Stimulated activated CD8-positive, alpha-beta memory T cell treated with anti-CD3 and anti-CD28 coated beads, Interleukin-4, amount 100 ng/mL, for 24 hours (primary cell): ENCODE results near the gene C22orf23.
"Not testable (repeated sequence)": the region's sequence is repeated elsewhere in the genome, so short reads cannot be mapped to it uniquely, and the experiment has no call there.

Source experiments
- DNase-seq: peaks from one replicate; pipeline ENCODE4 v3.0.0-alpha.2; 2020; ENCODE audit warnings: low read depth

The C22orf23 gene

DNA sequence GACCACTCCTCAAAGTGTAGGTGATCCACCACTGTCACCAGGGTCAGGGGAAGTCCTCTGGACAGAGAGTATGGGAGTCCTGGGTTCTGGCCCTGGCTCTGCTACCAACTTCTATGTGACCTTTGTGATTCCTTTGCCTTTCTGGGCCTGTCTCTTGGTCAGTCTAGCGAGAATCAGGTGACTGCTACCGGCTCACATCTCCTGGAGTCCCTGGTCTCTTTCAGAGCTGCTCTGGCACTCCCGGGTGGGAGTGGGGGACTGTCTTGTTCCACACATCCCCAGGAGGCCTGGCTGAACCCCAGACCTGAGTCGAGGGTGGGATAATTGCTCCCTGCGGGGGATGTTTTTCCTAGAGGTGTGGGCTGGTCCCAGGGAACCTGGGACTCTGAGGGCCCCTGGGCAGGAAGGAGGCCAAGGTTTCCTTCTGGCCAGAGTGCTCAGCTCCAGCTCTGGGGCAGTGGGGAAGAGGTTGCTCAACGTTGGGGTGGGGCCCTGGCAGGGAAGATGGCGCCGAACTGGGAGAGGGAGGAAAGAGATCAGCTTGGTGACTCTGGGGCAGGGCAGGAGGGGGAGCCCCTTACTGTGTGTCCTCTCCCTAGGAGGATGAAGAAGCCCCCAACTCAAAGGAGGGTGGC, 28.9 kb upstream of the C22orf23 start:
- no peak for DNase-seq

- DNase-seq: no peak
Observed at GRCh38 chr22:37981282-37982011, 28.0 kb upstream of the C22orf23 start.

- no peak for DNase-seq
Observed at GRCh38 chr22:37979782-37980181, 26.4 kb upstream of the C22orf23 start.

GRCh38 chr22:37976547-37976946, 23.1 kb upstream of the C22orf23 start:
- DNase-seq: no peak

- not testable (repeated sequence) for DNase-seq
Observed at GRCh38 chr22:37976022-37976421, 22.6 kb upstream of the C22orf23 start.

DNA sequence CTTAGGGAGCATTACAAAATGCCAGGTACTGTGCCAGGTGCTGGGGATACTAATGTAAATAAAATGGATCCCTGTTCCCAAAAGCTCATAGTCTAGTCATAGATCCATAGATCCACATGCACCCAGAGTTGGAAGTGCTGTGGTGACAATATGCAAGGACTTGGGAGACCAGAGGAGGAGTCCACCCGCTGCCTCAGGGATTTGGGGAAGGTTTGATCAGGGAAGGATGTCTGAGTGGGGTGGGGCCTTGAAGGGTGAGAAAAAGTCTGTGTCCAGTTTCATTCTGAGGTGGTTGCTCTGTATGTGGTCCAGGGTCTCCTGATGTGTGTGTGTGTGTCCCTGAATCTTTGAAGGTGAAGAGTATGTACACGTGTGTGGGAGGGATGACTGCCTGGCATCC, 21.8 kb upstream of the C22orf23 start:
- DNase-seq: no peak

DNA sequence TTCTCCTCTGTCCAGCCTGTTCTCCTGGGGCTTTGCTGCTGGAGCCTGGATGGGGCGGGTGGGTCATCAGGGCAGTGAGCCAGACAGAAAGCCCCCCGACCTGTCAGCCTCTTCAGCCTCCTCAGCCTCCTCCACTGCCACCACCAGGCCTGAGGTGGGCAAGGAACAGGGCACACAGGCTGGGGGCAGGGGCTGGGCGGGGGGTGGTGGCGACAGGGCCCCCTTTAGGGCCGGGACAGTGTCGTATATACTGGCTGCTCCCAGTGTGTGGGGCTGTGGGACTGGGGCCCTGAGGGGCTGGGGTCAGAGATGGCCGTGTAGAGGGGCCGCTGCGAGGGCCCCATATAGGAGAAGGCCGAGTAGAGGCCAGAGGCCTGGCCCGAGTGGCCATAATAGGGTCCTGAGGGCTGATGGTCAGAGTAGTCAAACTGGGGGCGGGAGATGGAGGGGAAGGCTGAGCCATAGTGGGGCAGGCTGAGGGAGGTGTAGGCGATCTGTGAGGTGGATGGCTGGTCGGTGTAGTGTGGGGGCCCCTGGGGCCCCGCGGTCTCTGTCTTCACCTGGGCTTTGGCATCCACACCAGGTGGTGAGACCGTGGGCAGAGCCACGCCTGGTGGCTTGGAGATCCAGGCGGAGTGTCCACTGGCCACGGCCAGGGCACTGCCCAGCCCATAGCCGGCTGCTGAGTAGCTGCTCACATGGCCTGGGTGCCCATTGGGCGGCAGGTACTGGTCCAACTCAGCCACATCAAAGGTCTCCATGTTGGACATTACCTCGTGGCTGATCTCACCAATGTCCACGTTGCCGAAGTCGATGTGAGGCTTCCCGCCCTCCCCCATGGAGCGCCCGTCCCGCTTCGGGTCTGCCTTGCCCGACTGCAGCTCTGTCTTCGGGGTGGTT, 20.1 kb upstream of the C22orf23 start:
- DNase-seq: no peak

DNA sequence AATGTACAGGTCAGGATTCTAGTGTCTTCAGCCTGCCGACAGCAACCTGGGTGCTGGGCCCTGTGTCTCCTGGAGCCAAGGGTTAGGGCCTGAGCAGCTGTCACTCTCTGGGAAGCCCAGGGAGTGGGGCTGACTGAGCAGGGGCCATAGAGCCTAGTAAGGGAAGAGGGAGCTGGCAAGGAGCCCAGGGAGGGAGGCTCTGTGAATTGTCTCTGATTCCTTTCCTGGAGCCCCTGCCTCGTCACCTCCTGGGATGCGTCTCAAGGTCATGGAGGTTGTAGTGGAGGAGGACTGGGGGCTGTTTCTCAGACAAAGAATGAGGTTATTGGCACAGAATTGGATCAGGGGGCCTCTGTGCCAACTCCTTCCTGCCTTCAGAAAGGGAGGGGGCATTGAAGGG, 19.1 kb upstream of the C22orf23 start:
- DNase-seq: no peak

DNA sequence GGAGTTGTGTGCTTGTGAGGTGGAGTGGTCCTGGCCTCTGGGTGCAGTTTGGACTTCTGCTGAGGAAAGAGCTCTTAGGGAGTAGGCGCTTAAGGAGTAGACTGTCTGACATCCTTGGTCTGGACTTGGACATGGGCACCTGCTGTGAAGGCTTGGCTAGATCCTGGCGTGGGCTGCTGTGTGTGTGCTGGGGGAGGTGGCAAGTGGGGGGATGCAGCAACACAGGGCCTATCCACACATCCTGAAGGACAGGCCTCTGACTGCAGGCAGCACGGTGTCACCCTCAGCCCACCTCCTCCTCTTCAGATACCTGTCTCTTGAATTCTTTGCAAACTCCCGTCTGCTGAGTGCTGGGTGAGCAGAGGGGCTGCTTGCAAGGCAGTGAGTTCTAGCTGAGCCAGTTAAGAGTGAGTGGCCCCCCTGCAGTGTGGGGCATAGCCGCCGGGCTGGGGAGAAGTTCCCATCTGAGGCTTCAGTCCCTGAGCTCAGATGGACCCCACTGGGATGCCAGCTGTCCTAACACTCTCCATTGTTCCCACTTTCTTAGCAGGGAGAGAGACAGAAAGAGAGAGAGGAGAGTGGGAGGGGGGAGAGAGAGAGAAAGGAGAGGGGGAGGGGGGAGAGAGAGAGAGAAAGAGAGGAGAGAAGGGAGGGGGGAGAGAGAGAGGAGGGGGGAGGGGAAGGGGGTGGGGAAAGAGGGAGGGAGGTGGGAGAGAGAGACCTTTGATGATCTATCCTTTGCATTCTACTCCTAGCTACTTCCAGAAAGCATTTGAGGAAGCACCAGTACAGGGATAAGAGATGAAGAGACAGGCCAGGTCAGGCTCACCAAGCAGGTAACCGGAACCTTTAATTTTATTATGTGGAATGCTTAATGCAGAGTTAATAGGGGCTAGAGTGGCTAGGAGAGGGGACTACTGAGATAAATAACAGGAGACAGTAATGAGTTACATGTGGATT, 18.4 kb upstream of the C22orf23 start:
- DNase-seq: no peak

GRCh38 chr22:37970864-37971263, 17.5 kb upstream of the C22orf23 start:
- DNase-seq: no peak

- DNase-seq: no peak
Observed at GRCh38 chr22:37968452-37969251, 15.3 kb upstream of the C22orf23 start.

DNA sequence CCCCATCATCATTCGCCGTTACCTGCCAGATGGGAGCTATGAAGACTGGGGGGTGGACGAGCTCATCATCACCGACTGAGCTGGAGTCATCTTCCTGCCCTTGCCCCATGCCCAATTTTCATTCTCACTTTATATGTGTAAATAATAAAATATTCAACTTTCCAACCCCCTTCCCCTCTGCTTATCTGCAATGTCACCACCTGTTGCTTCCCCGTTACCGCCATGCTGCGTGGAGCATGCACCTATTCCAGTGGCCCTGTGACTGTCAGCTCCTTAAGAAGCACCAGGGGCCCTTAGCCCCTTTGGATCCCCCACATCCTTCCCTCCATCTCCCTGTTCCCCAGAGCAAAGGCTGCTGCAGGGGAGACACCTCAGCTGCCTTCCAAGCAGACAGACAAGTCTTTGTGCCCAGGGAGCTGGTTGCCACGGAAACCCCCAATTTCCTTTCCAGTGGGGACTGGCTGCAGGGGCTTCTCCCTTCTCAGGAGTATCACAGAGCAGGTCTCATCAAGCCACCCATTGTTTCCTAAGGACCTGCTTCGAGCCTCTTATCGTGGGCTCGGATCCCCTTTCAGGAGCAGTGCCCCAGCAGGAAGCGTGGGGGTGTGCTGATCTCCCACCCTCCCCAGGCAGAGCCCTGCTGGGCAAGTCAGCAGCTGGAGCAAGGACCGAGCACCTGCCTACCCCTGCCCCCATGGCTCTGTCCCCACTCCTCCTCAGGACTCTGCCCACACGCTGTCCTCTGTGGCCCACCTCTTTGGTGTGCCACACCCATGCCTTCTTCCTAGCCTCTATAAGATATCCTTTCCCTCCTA, 14.4 kb upstream of the C22orf23 start:
- no peak for DNase-seq

DNA sequence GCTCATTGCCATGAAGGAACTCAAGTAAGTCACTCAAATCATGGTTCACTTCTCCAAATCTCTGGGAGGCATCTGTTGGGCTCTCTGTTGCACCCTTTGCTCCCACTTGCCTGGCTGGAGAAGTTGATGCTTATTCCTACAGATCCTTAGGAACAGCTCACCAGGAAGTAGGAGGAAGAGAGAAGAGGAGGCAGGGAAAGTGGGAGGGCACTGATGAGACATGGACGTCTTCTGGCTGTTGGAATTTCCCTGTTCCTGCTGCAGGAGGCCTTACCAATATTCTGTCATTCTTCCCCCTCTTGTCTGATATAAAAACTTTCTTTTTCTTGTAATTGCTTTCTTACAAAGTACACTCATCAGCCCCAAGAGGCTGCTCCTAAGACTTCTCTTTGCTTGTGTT, 13.7 kb upstream of the C22orf23 start:
- DNase-seq: no peak

DNA sequence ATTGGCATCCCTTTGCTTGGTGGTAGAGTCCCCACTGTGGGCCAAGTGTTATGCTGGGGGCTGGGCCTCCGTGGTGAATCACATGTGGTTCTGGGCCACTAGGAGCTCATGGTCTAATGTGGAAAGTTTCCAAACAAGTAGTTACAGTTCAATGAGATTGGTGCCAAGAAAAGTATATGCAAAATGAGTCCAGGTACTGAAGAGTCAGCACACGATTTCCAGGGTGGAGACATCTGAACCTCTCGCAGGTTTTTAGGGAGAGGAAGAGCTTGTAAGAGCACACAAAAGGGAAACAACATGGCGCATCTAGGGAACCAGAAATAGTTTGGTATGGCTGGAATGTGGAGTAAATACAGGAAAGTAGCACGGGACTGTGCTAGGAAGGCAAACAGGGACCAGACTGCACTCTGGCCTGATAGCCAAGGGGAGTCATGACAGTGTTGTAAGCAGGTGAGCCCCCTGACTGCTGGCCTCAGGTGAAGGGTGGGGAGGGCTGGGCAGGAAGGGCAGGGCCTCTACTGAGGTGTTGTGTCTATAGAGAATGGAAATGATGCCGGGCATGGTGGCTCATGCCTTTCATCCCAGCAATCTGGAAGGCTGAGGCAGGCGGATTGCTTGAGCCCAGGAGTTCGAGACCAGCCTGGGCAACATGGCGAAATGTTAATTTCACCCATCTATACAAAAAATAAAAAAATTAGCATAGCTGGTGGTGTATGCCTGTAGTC, 12.7 kb upstream of the C22orf23 start:
- DNase-seq: no peak

DNA sequence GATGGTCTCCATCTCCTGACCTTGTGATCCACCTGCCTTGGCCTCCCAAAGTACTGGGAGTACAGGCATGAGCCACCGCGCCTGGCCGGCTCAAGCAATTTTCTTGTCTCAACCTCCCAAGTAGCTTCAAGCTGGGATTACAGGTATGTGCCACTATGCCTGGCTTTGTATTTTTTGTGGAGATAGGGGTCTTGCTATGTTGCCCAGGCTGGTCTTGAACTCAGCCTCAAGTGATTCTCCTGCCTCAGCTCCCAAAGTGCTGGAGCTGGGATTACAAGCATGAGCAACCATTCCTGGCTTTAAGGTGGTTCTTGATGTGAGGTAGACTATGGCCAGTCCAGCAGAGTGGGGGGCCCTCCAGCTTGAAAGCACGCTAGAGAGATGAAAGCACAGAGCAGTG, 7.7 kb upstream of the C22orf23 start:
- DNase-seq: no peak

- no peak for DNase-seq
Observed at GRCh38 chr22:37959231-37959825, 5.9 kb upstream of the C22orf23 start.

DNA sequence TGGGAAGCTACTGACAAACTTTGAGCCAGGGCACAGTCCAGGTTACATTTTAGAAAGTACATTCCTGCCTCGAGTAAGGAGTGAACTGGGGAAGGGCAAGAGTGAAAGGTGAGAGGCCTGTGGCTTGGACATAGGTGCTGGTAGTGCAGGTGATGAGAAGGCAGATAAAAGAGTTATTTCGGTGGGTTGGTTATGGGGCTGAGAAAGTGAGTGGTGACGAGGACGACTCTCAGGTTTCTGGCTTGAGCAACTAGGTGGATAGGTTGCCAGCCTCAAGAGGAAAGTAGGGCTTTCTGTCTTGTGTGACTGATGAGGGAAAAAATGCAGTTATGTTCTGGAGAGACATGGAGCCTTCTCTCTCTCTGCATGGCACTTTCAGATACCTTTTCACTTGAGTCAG, 3.8 kb upstream of the C22orf23 start:
- no peak for DNase-seq

- not testable (repeated sequence) for DNase-seq
Observed at GRCh38 chr22:37955825-37956397, 2.5 kb upstream of the C22orf23 start.

- DNase-seq: no peak
Observed at GRCh38 chr22:37954686-37955085, 1.3 kb upstream of the C22orf23 start.
